Measurements from ENCODE around the gene NUP62. TPM values are rescaled to one million over a fixed set of nuclear protein-coding genes. Genes with fewer than 3 reads are reported as not detected.

NUP62 gene
- total RNA-seq, 1 donor from 2014 or later, result 73.3 TPM

DNA sequence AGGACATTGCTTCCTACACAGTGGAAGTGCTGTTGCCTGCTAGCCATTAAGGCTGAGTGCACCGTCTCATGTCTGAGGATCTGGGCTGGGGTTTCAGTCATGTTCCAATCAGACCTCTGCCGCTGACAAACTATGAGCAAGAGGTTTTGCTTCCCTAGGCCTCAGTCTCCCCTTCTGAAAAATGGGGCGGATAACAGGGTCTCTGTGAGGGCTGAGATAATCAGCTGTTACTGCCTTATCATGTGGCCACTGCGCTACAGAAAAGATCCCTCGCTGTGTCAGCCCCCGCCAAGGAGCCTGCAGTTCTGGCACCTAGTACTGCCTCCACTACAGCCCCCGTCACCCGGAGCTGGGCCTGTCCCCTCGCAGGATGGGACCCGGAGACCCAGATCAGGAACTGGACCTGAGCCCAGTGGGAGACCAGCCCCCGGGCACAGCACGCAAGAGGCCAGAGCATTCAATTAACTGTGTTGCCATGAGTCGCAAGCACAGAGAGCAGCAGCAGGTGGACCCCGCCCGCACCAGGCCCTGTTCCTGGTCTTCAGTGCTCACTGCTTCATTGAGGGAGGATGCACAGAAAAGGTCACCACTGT lies 58.9 kb downstream of the NUP62 start:
- no peak for DNase-seq (ENCODE audit: extremely low read depth, low read depth, low spot score)

DNA sequence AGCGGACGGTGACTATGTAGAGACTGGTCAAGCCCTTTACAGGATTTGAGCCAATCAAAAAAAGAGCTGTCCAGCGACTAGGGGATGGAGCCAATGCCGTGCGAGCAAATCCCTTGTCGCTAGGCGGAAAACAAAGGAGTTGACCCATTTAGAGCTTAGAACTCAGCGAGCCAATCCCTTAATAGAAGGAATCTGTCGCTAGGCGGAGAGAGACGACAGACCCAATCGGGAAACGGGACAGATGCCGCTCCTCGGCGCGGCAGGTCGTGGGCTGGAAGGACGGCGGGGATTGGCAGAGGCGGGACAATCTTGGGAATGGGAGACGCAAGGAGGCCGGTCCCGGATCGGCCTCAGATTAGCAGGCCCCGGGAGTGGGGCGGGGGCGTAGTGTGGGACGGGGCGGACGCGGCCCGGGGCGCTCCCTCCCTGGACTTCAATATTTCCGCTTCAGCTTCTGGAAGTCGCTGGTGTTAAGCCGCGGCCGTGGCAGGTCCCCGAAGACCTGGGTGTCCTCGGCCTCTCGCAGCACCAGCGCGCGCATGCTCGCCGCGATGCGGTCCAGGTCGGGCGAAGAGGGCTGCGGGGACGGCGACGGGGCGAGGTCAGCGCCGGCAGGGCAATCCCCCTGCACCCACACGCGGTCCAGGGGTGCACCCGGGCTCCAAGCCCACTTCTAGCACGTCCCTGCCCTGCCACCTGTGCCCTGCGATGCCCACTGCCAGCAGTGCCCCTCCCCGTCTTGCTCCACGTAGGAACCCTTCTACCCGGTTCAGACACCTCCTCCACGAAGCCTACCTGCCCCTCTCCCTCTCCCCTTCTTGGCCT lies 59.6 kb downstream of the NUP62 start:
- DNase-seq (ENCODE audit: extremely low read depth, low read depth, low spot score), result peak; percentile 99

- DNase-seq (ENCODE audit: extremely low read depth, low read depth, low spot score), result no peak
Measured at GRCh38 chr19:49869009-49869483, 60.3 kb downstream of the NUP62 start.

- no peak for DNase-seq (ENCODE audit: extremely low read depth, low read depth, low spot score)
Measured at GRCh38 chr19:49866933-49867782, 62.1 kb downstream of the NUP62 start, which contains the start of gene PNKP. PNKP (minus strand) TSS chr19:49867576; CDS start chr19:49867204, 372 bp downstream.

DNA sequence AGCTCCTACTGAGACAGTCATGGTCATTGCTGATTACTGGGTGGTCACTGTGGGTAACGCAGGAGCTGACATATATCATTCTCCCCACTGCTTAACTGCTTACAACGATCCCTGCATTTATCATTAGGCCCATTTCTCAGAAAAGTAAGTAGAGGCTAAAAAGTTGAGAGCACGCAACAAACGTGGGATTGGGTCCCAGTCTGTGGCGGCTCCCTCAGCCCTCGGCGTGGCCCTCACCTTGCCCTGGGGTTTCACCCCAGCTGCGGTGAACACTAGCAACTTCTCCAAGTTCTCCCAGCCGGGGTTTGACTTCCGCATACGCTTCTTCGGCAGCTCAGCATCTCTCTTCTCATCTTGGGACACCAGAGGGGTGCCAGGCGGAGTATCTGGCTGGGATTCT lies 64.4 kb downstream of the NUP62 start:
- no peak for DNase-seq (ENCODE audit: extremely low read depth, low read depth, low spot score)

DNA sequence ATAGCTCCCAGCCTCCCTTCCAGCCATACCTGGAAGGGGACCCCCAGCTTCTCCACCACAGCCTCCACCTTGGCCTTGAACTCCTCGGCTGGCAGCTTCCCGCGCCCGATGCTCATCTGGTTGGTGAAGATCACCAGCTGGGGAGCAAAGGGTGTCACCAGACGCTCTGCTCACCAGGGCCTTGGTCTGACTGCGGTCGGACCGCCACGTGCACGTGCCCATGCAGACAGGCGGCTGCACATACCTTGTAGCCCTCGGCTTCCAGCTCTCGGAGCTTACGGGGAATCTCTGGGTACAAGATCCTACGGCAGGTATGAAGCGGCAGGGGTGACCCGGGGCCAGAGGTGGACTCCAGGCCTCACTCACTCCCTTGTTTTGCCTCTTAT lies 65.4 kb downstream of the NUP62 start:
- DNase-seq (ENCODE audit: extremely low read depth, low read depth, low spot score), result no peak

DNA sequence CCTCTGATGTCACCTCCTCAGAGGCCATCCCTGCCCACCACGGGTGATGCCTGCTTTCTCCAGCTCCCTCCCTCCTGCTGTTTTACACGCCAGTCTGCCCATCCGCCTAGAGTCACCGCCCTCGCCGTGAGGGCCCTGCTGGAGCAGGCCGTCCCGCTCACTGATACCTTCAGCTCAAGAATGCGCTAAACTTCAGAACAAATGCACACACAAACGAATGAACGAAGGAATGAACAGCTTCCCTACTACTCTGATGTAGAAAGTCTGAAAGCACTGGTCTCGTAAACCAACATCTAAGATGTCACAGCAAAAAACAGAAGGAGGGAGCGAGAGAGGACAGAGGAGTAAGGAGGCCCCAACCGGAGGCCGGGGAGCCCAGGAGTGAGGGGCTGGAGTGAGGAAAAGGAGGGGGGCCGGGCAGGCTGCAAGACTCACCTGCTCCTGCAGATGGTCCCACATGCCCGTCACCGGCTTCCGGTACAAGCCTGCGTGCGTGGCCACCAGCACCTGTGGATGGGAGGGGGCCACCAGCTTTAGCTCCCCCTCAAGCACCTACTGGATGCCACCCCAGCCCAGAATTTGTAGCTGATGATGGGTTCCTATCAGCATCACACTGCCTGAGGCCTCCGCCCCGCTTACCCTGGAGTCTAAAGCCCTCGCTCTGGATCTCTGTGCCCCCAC lies 65.9 kb downstream of the NUP62 start:
- DNase-seq (ENCODE audit: extremely low read depth, low read depth, low spot score), result no peak

GRCh38 chr19:49862391-49863253 lies 66.7 kb downstream of the NUP62 start:
- DNase-seq (ENCODE audit: extremely low read depth, low read depth, low spot score), result no peak

DNA sequence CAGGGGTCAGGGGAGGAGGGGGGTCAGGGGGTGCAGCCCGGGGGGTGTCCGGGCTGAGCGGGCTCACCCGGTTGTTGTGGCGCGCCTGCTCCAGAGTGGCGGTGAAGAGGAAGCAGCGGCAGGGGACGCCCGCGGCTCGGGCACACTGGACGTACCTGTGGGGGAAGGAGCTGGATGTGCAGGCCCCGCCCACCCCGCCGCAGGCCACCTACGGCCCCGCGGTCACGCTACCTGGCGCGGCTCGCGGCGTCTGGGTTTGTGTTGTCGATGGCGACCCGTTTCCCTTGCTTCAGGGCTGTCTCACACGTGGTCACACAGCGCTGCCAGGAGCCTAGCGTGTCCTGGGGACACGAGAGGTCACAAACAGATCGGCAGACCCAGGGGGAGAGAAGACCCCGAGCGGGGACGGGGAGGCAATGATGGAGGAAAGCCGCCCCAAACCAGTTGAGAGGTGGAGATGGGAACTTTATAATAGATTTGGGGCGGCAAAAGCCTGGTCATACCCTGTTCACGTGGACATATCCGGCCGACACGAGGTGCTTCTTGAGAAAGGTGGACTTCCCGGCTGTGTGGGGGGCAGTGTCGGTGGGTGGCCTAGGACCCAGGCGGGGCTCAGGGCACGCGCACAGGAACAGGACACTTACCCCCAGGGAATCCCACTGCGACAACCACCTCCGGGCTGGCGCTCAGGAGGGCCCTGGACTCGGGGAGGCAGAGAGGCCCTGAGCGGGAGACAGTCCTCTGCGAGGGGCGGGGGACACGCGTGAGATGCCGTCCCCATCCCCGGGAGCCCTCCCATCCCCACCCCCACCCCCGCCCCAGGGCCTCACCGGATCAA lies 67.5 kb downstream of the NUP62 start:
- no peak for DNase-seq (ENCODE audit: extremely low read depth, low read depth, low spot score)

DNA sequence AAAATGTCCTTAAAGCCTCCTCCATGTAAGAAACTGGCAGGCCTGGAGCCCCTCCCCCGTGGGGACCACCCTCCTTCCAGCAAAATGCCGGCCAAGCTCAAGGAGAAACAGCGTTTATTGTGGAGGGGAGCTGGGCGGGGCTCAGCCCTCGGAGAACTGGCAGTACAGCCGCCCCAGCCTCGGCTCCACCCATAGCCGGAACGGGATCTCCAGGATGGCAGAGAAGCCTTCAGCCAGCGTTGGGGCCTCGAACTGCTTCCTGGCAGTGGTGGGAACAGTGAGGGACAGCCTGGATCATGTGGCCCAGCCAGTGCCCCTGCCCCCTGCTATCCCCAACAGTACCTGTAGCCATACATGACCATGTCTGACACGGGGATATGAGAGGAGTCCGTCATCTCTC lies 68.2 kb downstream of the NUP62 start:
- no peak for DNase-seq (ENCODE audit: extremely low read depth, low read depth, low spot score)

- DNase-seq (ENCODE audit: extremely low read depth, low read depth, low spot score), result no peak
Measured at GRCh38 chr19:49860336-49861102, 68.8 kb downstream of the NUP62 start.

DNA sequence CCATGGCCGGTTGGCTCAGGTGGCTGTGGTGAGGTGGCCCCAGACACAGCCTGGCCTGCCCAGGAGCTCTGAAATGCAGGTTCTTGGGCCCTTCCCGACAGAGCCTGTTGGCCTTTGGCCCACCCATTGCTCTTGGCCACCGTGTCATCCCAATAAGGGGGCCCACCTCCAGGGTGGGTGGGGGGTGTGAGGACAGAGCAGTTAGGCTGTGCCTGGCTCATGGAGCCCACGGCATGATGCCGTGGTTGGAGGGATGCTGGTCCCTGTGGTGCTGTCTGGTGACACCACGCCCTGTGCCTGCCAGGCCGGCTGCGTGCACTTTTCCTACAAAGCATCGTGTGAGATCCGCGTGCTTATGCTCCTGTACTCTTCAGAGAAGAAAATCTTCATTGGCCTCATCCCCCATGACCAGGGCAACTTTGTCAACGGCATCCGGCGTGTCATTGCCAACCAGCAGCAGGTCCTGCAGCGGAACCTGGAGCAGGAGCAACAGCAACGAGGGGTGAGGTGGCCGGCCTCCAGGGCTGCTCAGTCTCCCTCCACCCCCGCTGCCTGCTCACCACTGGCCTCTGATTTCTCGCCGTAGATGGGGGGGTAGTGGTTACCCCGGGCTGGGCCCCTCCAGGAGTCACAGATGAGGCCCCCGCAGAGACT lies 69.5 kb downstream of the NUP62 start:
- no peak for DNase-seq (ENCODE audit: extremely low read depth, low read depth, low spot score)

DNA sequence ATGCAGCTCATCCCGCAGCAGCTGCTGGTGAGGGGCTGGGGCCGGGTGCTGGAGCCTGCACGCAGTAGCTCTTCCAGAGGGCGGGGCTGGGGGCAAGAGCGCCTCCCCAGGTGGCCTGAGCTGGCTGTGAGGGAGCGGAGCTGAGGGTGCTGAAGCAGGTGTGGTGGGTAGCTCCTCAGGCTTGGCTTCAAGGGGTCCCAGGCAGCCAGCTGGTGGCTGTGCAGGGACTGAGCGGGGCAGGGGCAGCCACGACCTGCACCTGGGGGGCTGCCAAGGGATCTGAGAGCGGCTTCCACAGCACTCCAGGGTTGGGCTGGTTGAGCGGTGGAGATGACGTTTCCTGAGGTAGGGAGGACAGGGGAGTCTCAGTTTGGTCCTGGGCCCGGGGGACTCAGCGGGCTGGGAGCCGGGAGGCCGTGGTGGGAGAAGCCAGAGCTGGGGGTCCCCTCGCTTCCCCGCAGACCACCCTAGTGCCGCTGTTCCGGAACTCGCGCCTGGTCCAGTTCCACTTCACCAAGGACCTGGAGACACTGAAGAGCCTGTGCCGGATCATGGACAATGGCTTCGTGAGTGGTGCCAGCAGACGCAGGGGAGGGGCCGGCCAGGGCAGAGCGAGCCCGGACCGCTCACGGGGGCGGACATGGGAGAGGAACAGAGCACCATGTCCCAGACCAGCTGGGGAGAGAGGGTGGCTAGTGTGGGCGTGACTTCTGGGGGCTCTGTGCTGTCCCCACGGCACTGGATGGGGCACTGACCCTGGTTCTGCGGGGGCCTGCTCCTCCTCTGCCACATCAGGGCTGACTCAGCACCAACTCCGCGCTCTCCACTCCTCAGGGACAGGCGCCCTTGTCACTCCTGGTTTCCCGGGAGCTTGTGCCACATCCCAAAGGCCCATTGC lies 71.0 kb downstream of the NUP62 start:
- DNase-seq (ENCODE audit: extremely low read depth, low read depth, low spot score), result no peak

GRCh38 chr19:49857838-49858087 lies 71.5 kb downstream of the NUP62 start:
- no peak for DNase-seq (ENCODE audit: extremely low read depth, low read depth, low spot score)

DNA sequence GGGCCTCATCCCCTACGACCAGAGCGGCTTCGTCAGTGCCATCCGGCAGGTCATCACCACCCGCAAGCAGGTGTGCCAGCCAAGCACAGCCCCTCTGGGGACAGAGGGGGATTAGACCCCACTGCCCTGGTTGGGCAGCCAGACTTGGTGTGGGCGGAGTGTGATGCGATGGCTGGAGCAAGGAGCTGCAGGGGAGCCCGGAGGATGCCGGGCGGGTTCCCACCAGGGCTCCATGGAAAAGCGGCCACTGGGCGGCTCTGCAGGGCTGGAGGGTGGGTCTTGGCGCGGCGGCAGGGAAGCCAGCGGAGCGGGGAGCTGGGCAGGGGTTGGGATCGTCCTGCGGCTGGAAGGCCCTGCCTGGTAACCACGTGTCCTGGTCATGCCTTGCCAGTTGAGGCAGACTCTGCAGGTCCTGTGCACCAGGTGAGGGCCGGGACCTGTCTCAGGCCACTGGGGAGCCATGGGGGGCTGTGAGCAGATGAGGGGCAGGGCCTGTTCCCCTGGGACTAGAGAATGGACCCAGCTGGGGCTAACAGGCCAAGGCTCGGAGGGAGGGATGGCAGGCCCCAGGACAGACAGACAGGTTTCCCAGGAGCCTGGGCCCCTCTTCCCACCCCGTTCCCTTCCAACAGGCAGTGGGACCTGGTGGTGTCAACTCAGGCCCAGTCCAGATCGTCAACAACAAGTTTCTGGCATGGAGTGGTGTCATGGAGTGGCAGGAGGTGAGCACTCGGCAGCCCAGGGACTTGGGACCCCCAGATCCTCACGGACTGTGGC lies 72.1 kb downstream of the NUP62 start:
- DNase-seq (ENCODE audit: extremely low read depth, low read depth, low spot score), result no peak

All from glomerular endothelial cell (primary cell).